Chondrocyte (in vitro differentiated cells): ENCODE data around the gene JOSD2. TPM values are rescaled to one million over a fixed set of nuclear protein-coding genes. Genes with fewer than 3 reads are reported as not detected.

Experiments
- DNase-seq: peaks from one replicate; pipeline ENCODE4 v3.0.0; 2021; ENCODE audit warnings: mixed read lengths, low spot score
- H3K27ac Mint-ChIP-seq: one replicate; pipeline ENCODE4 v1.8.0; 2021; ENCODE audit warnings: mild to moderate bottlenecking, moderate library complexity, mixed read lengths; ENCODE audit not compliant: unreplicated experiment
- H3K27me3 Mint-ChIP-seq: 2 replicates; pipeline ENCODE4 v1.8.0; 2021; ENCODE audit warnings: low read depth, mixed read lengths
- H3K36me3 Mint-ChIP-seq: 2 replicates; pipeline ENCODE4 v1.8.0; 2021; ENCODE audit warnings: low read depth, mixed read lengths
- H3K4me1 Mint-ChIP-seq: 2 replicates; pipeline ENCODE4 v1.8.0; 2021; ENCODE audit warnings: low read depth, mild to moderate bottlenecking, mixed read lengths
- H3K4me3 Mint-ChIP-seq: one replicate; pipeline ENCODE4 v1.8.0; 2021; ENCODE audit warnings: mild to moderate bottlenecking, moderate library complexity, mixed read lengths; ENCODE audit not compliant: unreplicated experiment
- H3K9me3 Mint-ChIP-seq: 2 replicates; pipeline ENCODE4 v1.8.0; 2021; ENCODE audit warnings: low read depth, mixed read lengths
- total RNA-seq: library from RNA; stranded (reverse); gene quantifications from 3 replicates; pipeline ENCODE4 v1.2.1, GENCODE V29; 2021
- TF ChIP-seq, protein P1 (sequence below): fragments of 200-600 bp; sonication (generic); IDR thresholded peaks from 2 replicates; pipeline ENCODE4 v1.5.0; 2021; ENCODE audit warnings: antibody characterized with exemption, mild to moderate bottlenecking, moderate library complexity

Gene JOSD2
- total RNA-seq, 1 donor from 2014 or later = 44.7 TPM

DNA sequence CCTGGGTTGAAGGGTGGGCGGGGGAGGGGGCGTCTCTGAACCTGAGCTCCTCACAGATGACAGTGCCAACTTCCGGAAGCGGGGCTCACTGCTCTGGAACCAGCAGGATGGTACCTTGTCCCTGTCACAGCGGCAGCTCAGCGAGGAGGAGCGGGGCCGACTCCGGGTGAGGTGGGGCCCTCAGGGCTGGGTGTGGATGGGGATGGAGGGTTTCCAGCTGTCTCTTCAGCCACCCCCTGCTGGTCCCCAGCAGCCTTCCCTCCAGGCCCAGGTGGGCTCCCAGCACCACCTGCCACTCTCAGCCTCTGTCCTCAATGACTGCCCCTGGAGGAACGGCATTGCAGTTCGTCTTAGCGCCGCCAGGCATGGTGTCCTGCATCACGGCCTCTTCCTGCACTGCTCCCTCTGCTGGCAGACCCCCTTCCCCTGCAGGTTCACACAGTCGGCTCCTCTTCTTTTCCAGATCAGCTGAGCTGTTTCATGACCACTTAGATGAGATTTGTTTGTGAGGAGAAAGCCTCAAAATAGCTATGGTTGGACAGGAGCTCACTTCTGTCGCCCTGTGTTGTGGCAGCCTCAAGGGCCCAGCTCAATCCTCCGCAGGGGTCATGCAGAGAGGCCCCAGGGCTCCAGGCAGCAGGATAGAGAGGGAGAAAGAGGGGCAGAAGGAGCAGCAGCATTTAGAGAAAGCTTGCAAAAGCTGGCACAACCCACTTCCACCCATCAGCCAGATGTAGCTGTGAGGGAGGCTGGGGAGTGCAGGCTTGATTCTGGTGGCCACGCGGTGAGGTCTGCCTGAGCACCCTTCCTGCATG lies 31.9 kb downstream of the JOSD2 start:
- H3K27me3 Mint-ChIP-seq = no peaks in the 10 kb centered on the region
- peaks cover 8% of the 10 kb centered on the region for H3K36me3 Mint-ChIP-seq
- no peaks in the 10 kb centered on the region for H3K9me3 Mint-ChIP-seq
- peaks cover 18% of the 10 kb centered on the region for H3K4me1 Mint-ChIP-seq
- no peak overlapping the region for H3K4me3 Mint-ChIP-seq
- TF ChIP-seq, protein P1, sequence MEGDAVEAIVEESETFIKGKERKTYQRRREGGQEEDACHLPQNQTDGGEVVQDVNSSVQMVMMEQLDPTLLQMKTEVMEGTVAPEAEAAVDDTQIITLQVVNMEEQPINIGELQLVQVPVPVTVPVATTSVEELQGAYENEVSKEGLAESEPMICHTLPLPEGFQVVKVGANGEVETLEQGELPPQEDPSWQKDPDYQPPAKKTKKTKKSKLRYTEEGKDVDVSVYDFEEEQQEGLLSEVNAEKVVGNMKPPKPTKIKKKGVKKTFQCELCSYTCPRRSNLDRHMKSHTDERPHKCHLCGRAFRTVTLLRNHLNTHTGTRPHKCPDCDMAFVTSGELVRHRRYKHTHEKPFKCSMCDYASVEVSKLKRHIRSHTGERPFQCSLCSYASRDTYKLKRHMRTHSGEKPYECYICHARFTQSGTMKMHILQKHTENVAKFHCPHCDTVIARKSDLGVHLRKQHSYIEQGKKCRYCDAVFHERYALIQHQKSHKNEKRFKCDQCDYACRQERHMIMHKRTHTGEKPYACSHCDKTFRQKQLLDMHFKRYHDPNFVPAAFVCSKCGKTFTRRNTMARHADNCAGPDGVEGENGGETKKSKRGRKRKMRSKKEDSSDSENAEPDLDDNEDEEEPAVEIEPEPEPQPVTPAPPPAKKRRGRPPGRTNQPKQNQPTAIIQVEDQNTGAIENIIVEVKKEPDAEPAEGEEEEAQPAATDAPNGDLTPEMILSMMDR = peak; percentile 77
- DNase-seq = peak; percentile 81
- no peak overlapping the region for H3K27ac Mint-ChIP-seq

DNA sequence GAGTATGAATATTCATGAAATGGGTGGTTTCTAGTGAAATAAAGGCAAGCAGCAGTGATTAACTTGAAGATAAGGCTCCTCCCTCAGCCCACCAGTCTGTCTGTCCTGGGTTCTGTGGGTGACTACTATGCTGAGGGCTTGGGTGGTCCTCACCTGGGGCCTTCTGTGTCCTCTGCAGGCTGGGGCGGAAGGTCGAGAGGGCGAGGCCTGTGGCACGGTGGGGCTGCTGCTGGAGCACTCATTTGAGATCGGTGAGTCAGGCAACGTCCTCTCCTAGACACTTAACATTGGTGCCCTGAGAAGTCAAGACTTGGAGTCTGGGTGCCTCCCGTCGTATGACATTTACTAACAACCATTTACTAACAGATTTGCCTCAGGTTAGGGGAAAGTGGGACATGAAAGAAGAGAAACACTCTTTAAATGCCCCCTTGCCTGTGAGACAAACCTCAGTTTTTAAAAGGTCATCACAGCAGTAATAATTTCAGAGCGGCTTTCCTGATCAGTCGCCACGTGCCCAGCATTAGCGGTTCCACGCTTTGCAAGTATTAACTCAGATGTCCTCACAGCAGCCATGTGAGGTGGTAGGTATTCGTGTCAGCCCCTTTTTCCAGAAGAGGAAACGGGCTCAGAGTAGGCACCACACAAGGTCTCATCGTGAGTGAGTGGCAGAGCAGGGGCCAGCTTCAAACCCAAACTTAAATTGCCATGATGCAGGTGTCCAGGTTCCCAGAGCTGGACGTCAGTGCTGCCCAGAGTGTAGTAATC lies 33.1 kb downstream of the JOSD2 start:
- Mint-ChIP-seq H3K4me1 (peaks cover 18% of the 10 kb centered on the region), H3K27me3 (no peaks in the 10 kb centered on the region), H3K27ac (no peak overlapping the region), H3K4me3 (peak overlapping the region; percentile 97), H3K9me3 (no peaks in the 10 kb centered on the region), H3K36me3 (peaks cover 8% of the 10 kb centered on the region)
- TF ChIP-seq, protein P1 = no peak
- DNase-seq = peak; percentile 60

DNA sequence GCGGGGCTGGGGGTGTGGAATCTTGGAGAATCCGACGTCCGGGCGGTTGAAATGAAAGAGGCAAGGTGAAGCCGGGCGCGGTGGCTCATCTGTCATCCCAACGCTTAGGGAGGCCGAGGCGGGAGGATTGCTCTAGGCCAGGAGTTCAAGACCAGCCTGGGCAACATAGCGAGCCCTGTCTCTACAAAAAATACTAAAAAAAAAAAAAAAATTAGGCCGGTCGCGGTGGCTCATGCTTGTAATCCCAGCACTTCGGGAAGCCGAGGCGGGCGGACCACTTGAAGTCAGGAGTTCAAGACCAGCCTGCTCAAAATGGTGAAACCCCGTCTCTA lies 34.1 kb downstream of the JOSD2 start:
- no peak for DNase-seq
- no peaks in the 10 kb centered on the region for H3K27me3 Mint-ChIP-seq
- TF ChIP-seq, protein P1 = no peak
- H3K27ac Mint-ChIP-seq = peak overlapping the region; percentile 87
- peak overlapping the region; percentile 97 for H3K4me3 Mint-ChIP-seq
- peaks cover 8% of the 10 kb centered on the region for H3K36me3 Mint-ChIP-seq
- peaks cover 18% of the 10 kb centered on the region for H3K4me1 Mint-ChIP-seq
- no peaks in the 10 kb centered on the region for H3K9me3 Mint-ChIP-seq

DNA sequence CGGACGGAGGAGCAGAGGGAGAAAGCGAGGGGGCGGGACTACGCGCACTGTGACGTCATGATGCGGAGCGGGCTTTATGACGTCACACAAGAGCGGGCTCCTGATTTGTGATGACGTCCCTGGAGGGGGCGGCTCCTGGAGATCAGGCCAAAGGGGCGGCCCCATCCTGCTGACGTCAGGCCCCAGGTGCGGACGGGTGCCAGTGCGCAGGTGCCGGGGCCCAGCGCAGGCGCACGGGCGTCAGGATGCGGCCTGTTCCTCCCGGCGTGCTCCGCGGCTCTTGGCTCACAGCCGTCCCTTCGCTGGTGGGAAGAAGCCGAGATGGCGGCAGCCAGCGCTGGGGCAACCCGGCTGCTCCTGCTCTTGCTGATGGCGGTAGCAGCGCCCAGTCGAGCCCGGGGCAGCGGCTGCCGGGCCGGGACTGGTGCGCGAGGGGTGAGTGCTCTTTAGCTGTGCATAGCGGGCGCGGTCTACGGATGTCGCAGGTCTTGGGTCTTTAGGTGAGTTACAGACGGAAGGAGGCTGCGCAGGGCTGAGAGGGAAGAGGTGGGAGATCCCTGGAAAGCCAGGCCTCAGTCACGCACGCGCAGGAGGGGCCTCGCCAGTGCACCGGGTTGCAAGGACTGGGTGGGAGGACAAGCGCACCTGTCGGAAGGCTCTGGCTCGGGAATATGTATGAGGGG lies 34.6 kb downstream of the JOSD2 start, which contains the start of the genes EMC10 and GARIN5A:
Gene EMC10 (plus strand): TSS at position 284 of the 683 bp plus-strand sequence. CDS start 38 bp downstream, at position 322.
Gene GARIN5A (minus strand): TSS at position 625 of the 683 bp plus-strand sequence. CDS start 460 bp downstream, at position 165.
- TF ChIP-seq, protein P1 = peak; percentile 14
- Mint-ChIP-seq H3K9me3 (no peaks in the 10 kb centered on the region), H3K4me1 (peaks cover 18% of the 10 kb centered on the region), H3K4me3 (peak within 1 kb of the TSS; percentile 97), H3K36me3 (peaks cover 8% of the 10 kb centered on the region), H3K27ac (peak within 1 kb of the TSS; percentile 87), H3K27me3 (no peaks in the 10 kb centered on the region)
- DNase-seq = peak; percentile 95
